Bronchial epithelial cell (primary cell): ENCODE measurements around the gene SNX1. TPM values are rescaled to one million over a fixed set of nuclear protein-coding genes. Genes with fewer than 3 reads are reported as not detected.

Experiments
- DNase-seq: peaks from one replicate; pipeline ENCODE4 v3.0.0-alpha.2; 2010; ENCODE audit warnings: low read depth
- FAIRE-seq: peaks from 2 replicates; lab custom pipeline; 2011; peaks lifted over from hg19 to GRCh38; lab: Jason Lieb, UNC
- H3K27me3 ChIP-seq: 2 replicates; pipeline ENCODE4 v1.5.1; 2011; ENCODE audit warnings: low read length; ENCODE audit not compliant: control insufficient read depth, insufficient read depth
- H3K36me3 ChIP-seq: 2 replicates; pipeline ENCODE4 v1.5.1; 2011; ENCODE audit warnings: low read length; ENCODE audit not compliant: control insufficient read depth, insufficient read depth
- H3K4me3 ChIP-seq: 2 replicates; pipeline ENCODE4 v1.5.1; 2011; ENCODE audit warnings: mild to moderate bottlenecking, low read depth, low read length, control low read depth
- CTCF ChIP-seq: IDR thresholded peaks from 2 replicates; pipeline ENCODE4 v1.5.1; 2011; ENCODE audit warnings: mild to moderate bottlenecking, moderate library complexity, low read length, control low read depth, inconsistent platforms; ENCODE audit not compliant: insufficient read depth, severe bottlenecking
- total RNA-seq: library from RNA; depleted of rRNA; stranded (reverse); fragments of >200 nt; gene quantifications from 2 replicates; pipeline ENCODE4 v1.2.1, GENCODE V29; 2014

SNX1 gene
- total RNA-seq, 1 donor from 2014 or later = 28.7 TPM

GRCh38 chr15:64151727-64152506 is 56.1 kb downstream of the SNX1 start, which contains the start of gene SNX22:
Gene SNX22 (plus strand): TSS chr15:64151731. CDS start chr15:64151776, 45 bp downstream.
- TF ChIP-seq CTCF = no peak
- Histone ChIP-seq H3K4me3 (peak within 1 kb of the TSS; percentile 37), H3K27me3 (no peaks in the 10 kb centered on the region), H3K36me3 (peaks cover 13% of the 10 kb centered on the region)
- FAIRE-seq = no peak
- no peak for DNase-seq

- no peak for TF ChIP-seq CTCF
- DNase-seq (no peak), FAIRE-seq (no peak)
- no peak overlapping the region for H3K4me3 ChIP-seq
- H3K27me3 ChIP-seq = no peaks in the 10 kb centered on the region
- peaks cover 19% of the 10 kb centered on the region for H3K36me3 ChIP-seq
Observed at GRCh38 chr15:64152507-64153387, 57.0 kb downstream of the SNX1 start.

GRCh38 chr15:64153480-64154367 is 57.9 kb downstream of the SNX1 start:
- DNase-seq = peak; percentile 64
- TF ChIP-seq CTCF = peak; percentile 100
- Histone ChIP-seq H3K36me3 (peaks cover 29% of the 10 kb centered on the region), H3K27me3 (no peaks in the 10 kb centered on the region), H3K4me3 (no peak overlapping the region)
- no peak for FAIRE-seq

- H3K4me3 ChIP-seq = no peak overlapping the region
- FAIRE-seq (no peak), DNase-seq (no peak)
- H3K27me3 ChIP-seq = no peaks in the 10 kb centered on the region
- no peak for TF ChIP-seq CTCF
- H3K36me3 ChIP-seq = peaks cover 41% of the 10 kb centered on the region
Observed at GRCh38 chr15:64155802-64156651, 60.2 kb downstream of the SNX1 start.
